Fibroblast of skin of left quadriceps (primary cell): ENCODE results near the gene USP48.

Source experiments
- DNase-seq, 2 experiments: peaks; one replicate each; pipeline ENCODE4 v3.0.0-alpha.2; 2013; ENCODE audit warnings: low read depth in 2 of 2

The USP48 gene

GRCh38 chr1:21749109-21749508 is 33.8 kb downstream of the USP48 start:
- no peak for DNase-seq

- DNase-seq: no peak
Measured at GRCh38 chr1:21743476-21743875, 39.5 kb downstream of the USP48 start.

- DNase-seq: no peak
Measured at GRCh38 chr1:21742578-21742977, 40.4 kb downstream of the USP48 start.

- no peak for DNase-seq
Measured at GRCh38 chr1:21741206-21741605, 41.7 kb downstream of the USP48 start.

GRCh38 chr1:21736876-21737275 is 46.1 kb downstream of the USP48 start:
- DNase-seq: no peak

GRCh38 chr1:21736011-21736410 is 46.9 kb downstream of the USP48 start:
- DNase-seq: no peak

- no peak for DNase-seq
Measured at GRCh38 chr1:21734526-21734925, 48.4 kb downstream of the USP48 start.

GRCh38 chr1:21732664-21733063 is 50.3 kb downstream of the USP48 start:
- no peak for DNase-seq

GRCh38 chr1:21725748-21726392 is 57.1 kb downstream of the USP48 start:
- DNase-seq: no peak

GRCh38 chr1:21724570-21724969 is 58.4 kb downstream of the USP48 start:
- DNase-seq: no peak

GRCh38 chr1:21724098-21724497 is 58.9 kb downstream of the USP48 start:
- no peak for DNase-seq

GRCh38 chr1:21721295-21721985 is 61.5 kb downstream of the USP48 start:
- no peak for DNase-seq

GRCh38 chr1:21716169-21716568 is 66.8 kb downstream of the USP48 start:
- no peak for DNase-seq

- DNase-seq: no peak
Measured at GRCh38 chr1:21707891-21708290, 75.1 kb downstream of the USP48 start.

- no peak for DNase-seq
Measured at GRCh38 chr1:21707086-21707840, 75.7 kb downstream of the USP48 start.

- DNase-seq: peak in 1 of 2 experiments; percentile 4
Measured at GRCh38 chr1:21706151-21706835, 76.7 kb downstream of the USP48 start.

- DNase-seq: no peak
Measured at GRCh38 chr1:21705303-21705980, 77.5 kb downstream of the USP48 start.

GRCh38 chr1:21704145-21704544 is 78.8 kb downstream of the USP48 start:
- DNase-seq: no peak

GRCh38 chr1:21703318-21703963 is 79.5 kb downstream of the USP48 start:
- DNase-seq: peak; percentile 20 to 24

- no peak for DNase-seq
Measured at GRCh38 chr1:21702780-21703179, 80.2 kb downstream of the USP48 start.

- DNase-seq: no peak
Measured at GRCh38 chr1:21701401-21701800, 81.5 kb downstream of the USP48 start.
